Measurements from ENCODE around the gene PKP2. TPM values are rescaled to one million over a fixed set of nuclear protein-coding genes. Genes with fewer than 3 reads are reported as not detected.
A peak's percentile ranks its signal among the peaks of the same experiment; 100 is the strongest.

Gene PKP2
- total RNA-seq, 6 donors from 2014 or later = 2.5 to 14.8 (median 5.5) TPM

DNA sequence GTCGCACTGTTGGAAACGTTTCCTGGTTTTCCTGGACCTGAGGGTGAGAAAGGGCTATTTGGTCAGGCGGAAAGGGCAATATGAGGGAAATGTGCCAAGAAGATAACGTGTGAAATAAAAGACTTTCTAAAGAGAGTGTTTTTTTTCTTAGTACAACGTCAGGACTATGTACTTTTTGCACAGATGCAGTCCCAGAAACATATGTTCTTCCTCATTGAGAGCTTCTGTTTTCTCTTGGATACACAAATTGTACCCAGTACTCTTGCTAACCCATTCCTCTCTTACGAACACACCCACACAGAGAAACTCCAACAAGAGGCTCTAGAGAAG lies 669 bp upstream of the PKP2 start:
- peaks cover 0 to 7% (median 0%) of the 10 kb centered on the region in 4 donors for H3K27me3 ChIP-seq
- DNase-seq = no peak
- H3K9me3 ChIP-seq = no peaks in the 10 kb centered on the region
- peak overlapping the region; percentile 30 to 68 (median 50) for H3K27ac ChIP-seq
- TF ChIP-seq POLR2A (IDR thresholded peaks at IDR 0.05) (no peak), EP300 (IDR thresholded peaks at IDR 0.05) (no peak), POLR2AphosphoS5 (IDR thresholded peaks at IDR 0.05) (no peak)
- TF ChIP-seq, protein P1, sequence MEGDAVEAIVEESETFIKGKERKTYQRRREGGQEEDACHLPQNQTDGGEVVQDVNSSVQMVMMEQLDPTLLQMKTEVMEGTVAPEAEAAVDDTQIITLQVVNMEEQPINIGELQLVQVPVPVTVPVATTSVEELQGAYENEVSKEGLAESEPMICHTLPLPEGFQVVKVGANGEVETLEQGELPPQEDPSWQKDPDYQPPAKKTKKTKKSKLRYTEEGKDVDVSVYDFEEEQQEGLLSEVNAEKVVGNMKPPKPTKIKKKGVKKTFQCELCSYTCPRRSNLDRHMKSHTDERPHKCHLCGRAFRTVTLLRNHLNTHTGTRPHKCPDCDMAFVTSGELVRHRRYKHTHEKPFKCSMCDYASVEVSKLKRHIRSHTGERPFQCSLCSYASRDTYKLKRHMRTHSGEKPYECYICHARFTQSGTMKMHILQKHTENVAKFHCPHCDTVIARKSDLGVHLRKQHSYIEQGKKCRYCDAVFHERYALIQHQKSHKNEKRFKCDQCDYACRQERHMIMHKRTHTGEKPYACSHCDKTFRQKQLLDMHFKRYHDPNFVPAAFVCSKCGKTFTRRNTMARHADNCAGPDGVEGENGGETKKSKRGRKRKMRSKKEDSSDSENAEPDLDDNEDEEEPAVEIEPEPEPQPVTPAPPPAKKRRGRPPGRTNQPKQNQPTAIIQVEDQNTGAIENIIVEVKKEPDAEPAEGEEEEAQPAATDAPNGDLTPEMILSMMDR (IDR thresholded peaks at IDR 0.05) = no peak
- no peaks in the 10 kb centered on the region for H3K36me3 ChIP-seq
- ATAC-seq (ENCODE audit: low FRiP score in 2 of 2) = peak; percentile 13 to 47
- H3K4me3 ChIP-seq = peak overlapping the region in 3 of 4 donors; percentile 58 to 73 (median 63)
- H3K4me1 ChIP-seq = peaks cover 13 to 33% (median 23%) of the 10 kb centered on the region in 4 donors
- 5 to 11% methylated on average over 6 of the region's 6 CpGs for WGBS, 2 donors

DNA sequence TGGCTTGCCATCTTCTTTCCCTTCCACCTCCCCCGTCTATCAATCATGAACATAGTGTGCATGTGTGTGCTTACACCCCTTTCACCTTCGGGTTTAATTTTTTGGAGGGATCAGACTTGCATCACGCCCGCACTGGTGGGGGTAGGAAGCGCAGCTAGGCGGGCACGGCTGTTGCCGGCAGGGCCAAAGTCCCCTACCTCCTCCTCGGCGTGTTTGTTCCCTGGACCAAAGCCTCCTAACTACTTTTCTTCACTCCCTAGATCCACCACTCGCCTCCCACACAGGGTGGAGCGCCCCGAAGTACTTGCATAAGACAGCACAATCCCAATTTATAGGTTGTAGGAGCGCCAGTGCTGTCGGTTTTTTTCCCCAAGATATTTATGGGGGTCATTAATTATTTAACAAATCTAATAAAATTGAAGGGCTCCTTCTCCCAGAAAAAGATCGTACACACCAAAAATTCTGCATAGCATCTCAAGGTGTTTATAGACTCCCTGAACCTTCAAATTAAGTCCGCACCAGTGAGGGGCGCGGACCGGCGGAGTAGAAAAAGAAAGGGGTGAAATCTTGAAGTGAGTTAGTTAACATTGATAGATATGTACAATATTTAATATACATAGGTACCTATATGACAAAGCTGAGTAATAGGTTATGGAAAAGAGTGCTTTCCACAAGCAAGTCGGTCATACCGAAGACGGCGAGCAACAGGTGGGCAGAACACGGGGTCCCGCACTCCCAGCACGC lies 717 bp downstream of the PKP2 start:
- peak overlapping the region; percentile 39 to 73 (median 60) for H3K4me3 ChIP-seq
- 8 to 10% methylated on average over 25 to 28 of the region's 28 CpGs for WGBS, 2 donors
- peak overlapping the region in 1 of 4 donors; percentile 31 for H3K27ac ChIP-seq
- TF ChIP-seq, protein P1 (IDR thresholded peaks at IDR 0.05) = no peak
- TF ChIP-seq EP300 (IDR thresholded peaks at IDR 0.05) (no peak), POLR2A (IDR thresholded peaks at IDR 0.05) (no peak), POLR2AphosphoS5 (IDR thresholded peaks at IDR 0.05) (no peak)
- no peaks in the 10 kb centered on the region for H3K36me3 ChIP-seq
- DNase-seq (peak; percentile 23 to 52), ATAC-seq (ENCODE audit: low FRiP score in 2 of 2) (peak in 1 of 2 donors; percentile 25)
- H3K27me3 ChIP-seq = peaks cover 0 to 7% (median 0%) of the 10 kb centered on the region in 4 donors
- H3K4me1 ChIP-seq = peaks cover 13 to 33% (median 23%) of the 10 kb centered on the region in 4 donors
- no peaks in the 10 kb centered on the region for H3K9me3 ChIP-seq

DNA sequence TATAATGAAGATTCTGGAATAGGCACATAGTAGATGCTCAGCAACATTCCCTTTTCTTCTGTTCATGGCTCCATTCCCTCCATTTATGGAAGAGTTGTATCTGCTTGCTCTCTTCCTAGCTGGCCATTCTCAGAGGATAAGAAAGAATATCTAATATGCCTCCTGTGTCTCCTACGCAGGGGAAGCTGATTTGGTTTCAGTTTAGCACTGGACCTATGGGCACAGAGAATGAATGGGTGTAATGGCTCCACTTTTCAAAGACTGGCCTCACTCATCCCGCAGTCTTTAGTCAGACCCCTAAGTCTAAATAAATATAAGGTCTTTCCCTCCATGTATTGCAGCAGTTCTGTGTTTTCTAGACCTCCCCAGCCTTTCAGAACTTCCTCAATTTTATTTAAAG lies 2.0 kb downstream of the PKP2 start:
- TF ChIP-seq POLR2A (IDR thresholded peaks at IDR 0.05) = no peak
- no peak for TF ChIP-seq EP300 (IDR thresholded peaks at IDR 0.05)
- no peak for TF ChIP-seq POLR2AphosphoS5 (IDR thresholded peaks at IDR 0.05)
- TF ChIP-seq, protein P1 (IDR thresholded peaks at IDR 0.05) = no peak
- Histone ChIP-seq H3K36me3 (no peaks in the 10 kb centered on the region), H3K9me3 (no peaks in the 10 kb centered on the region), H3K4me3 (peak overlapping the region in 1 of 4 donors; percentile 73), H3K4me1 (peaks cover 13 to 33% (median 23%) of the 10 kb centered on the region in 4 donors), H3K27me3 (peaks cover 0 to 7% (median 0%) of the 10 kb centered on the region in 4 donors), H3K27ac (no peak overlapping the region)
- 41 to 45% methylated on average over 2 of the region's 2 CpGs for WGBS, 2 donors
- ATAC-seq (ENCODE audit: low FRiP score in 2 of 2) = no peak
- no peak for DNase-seq

DNA sequence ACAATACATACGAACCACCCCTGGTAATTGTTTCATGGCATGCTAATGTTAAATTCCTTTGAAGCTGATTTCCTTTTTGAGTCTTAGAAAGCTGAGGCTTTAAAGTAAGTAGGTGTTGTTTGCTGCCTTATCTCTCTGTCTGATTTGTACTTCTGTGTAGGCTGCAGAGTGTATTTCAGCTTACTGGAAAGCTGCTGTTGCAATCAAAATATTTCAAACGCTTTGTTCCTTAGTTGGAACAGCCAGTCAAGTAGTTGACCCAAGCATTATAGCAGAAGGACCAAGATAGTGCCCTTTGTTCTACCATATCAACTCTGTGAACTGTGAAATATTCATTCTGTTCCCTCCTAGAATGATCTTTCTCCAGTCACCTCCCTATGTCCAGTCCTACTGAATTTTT lies 3.1 kb downstream of the PKP2 start:
- Histone ChIP-seq H3K9me3 (no peaks in the 10 kb centered on the region), H3K4me3 (no peak overlapping the region), H3K36me3 (no peaks in the 10 kb centered on the region), H3K27me3 (peaks cover 0 to 7% (median 0%) of the 10 kb centered on the region in 4 donors), H3K4me1 (peaks cover 13 to 33% (median 23%) of the 10 kb centered on the region in 4 donors), H3K27ac (no peak overlapping the region)
- WGBS, 2 donors = 20 to 22% methylated on average over 2 of the region's 2 CpGs
- ATAC-seq (ENCODE audit: low FRiP score in 2 of 2) (no peak), DNase-seq (no peak)
- no peak for TF ChIP-seq POLR2A (IDR thresholded peaks at IDR 0.05)
- TF ChIP-seq POLR2AphosphoS5 (IDR thresholded peaks at IDR 0.05) = no peak
- TF ChIP-seq, protein P1 (IDR thresholded peaks at IDR 0.05) = no peak
- TF ChIP-seq EP300 (IDR thresholded peaks at IDR 0.05) = no peak
